Hepatocyte (in vitro differentiated cells): ENCODE results near the gene HHAT. TPM values are rescaled to one million over a fixed set of nuclear protein-coding genes. Genes with fewer than 3 reads are reported as not detected.

ENCODE experiments used
- DNase-seq: peaks from one replicate; pipeline ENCODE4 v3.0.0-alpha.2; 2016; ENCODE audit warnings: low spot score
- H2AFZ ChIP-seq: fragments of 200-600 bp; sonication (generic); 2 replicates; pipeline ENCODE4 v1.6.0; 2016; ENCODE audit warnings: antibody characterized with exemption, mild to moderate bottlenecking
- H3K27ac ChIP-seq: fragments of 200-600 bp; sonication (generic); 2 replicates; pipeline ENCODE4 v1.5.1; 2016; ENCODE audit warnings: mild to moderate bottlenecking
- H3K27me3 ChIP-seq: fragments of 200-600 bp; sonication (generic); 2 replicates; pipeline ENCODE4 v1.6.1; 2016
- H3K36me3 ChIP-seq: fragments of 200-600 bp; sonication (generic); replicated peaks from 2 replicates; pipeline ENCODE4 v1.5.1; 2016; ENCODE audit warnings: low read depth; ENCODE audit not compliant: insufficient read depth
- H3K4me1 ChIP-seq: fragments of 200-600 bp; sonication (generic); 2 replicates; pipeline ENCODE4 v1.5.1; 2016; ENCODE audit warnings: mild to moderate bottlenecking, moderate library complexity; ENCODE audit not compliant: insufficient read depth
- H3K4me2 ChIP-seq: fragments of 200-600 bp; sonication (generic); 2 replicates; pipeline ENCODE4 v1.6.0; 2016
- H3K4me3 ChIP-seq: fragments of 200-600 bp; sonication (generic); 2 replicates; pipeline ENCODE4 v1.5.1; 2016; ENCODE audit warnings: mild to moderate bottlenecking
- H3K79me2 ChIP-seq: fragments of 200-600 bp; sonication (generic); 2 replicates; pipeline ENCODE4 v1.6.0; 2017; ENCODE audit warnings: mild to moderate bottlenecking
- H3K9me2 ChIP-seq: fragments of 200-600 bp; sonication (generic); replicated peaks from 2 replicates; pipeline ENCODE4 v1.6.0; 2017; ENCODE audit warnings: mild to moderate bottlenecking; ENCODE audit not compliant: insufficient read depth
- H3K9me3 ChIP-seq: fragments of 200-600 bp; sonication (generic); 2 replicates; pipeline ENCODE4 v1.5.1; 2016; ENCODE audit warnings: low read depth, mild to moderate bottlenecking
- H4K20me1 ChIP-seq: fragments of 200-600 bp; sonication (generic); 2 replicates; pipeline ENCODE4 v1.6.0; 2016; ENCODE audit warnings: mild to moderate bottlenecking; ENCODE audit not compliant: insufficient read depth, poor library complexity, severe bottlenecking
- CTCF ChIP-seq: fragments of 200-600 bp; sonication (generic); IDR thresholded peaks from 2 replicates; pipeline ENCODE4 v1.5.1; 2016; ENCODE audit warnings: antibody characterized with exemption, mild to moderate bottlenecking; ENCODE audit not compliant: poor library complexity
- EZH2 ChIP-seq: fragments of 200-600 bp; sonication (generic); IDR thresholded peaks from 2 replicates; pipeline ENCODE4 v1.6.1; 2016; ENCODE audit warnings: antibody characterized with exemption, mild to moderate bottlenecking, borderline replicate concordance
- EZH2phosphoT487 ChIP-seq: fragments of 200-600 bp; sonication (generic); IDR thresholded peaks from one replicate; pipeline ENCODE4 v1.6.1; 2018; ENCODE audit warnings: antibody characterized with exemption, mild to moderate bottlenecking, low read depth, moderate library complexity; ENCODE audit not compliant: unreplicated experiment, severe bottlenecking
- WGBS: methylation state at CpG from one replicate; pipeline ENCODE4 v1.1.6; 2016; ENCODE audit warnings: low lambda C conversion rate; ENCODE audit errors: missing lambda C conversion rate; 5-methylcytosine and 5-hydroxymethylcytosine counted together
- polyA plus RNA-seq: library from polyadenylated mRNA; unstranded; fragments of >200 nt; fragmentation: Nextera tagmentation; extraction: Ambion mirVana; gene quantifications from 2 replicates; pipeline ENCODE4 v1.2.1, GENCODE V29; 2016
- total RNA-seq: library from RNA; depleted of rRNA; stranded (reverse); fragments of >200 nt; gene quantifications from 2 replicates; pipeline ENCODE4 v1.2.3, GENCODE V29; 2014

Gene HHAT
- total and polyA plus RNA-seq, 2 experiments from 2014 or later = 5.3 to 6.3 TPM

GRCh38 chr1:210523830-210524229 is 195.1 kb downstream of the HHAT start:
- Histone ChIP-seq H3K9me2 (no peaks in the 10 kb centered on the region), H3K27ac (no peak overlapping the region), H3K4me1 (no peaks in the 10 kb centered on the region), H3K4me2 (no peak overlapping the region), H2AFZ (no peak overlapping the region), H3K79me2 (no peaks in the 10 kb centered on the region), H3K9me3 (no peaks in the 10 kb centered on the region), H4K20me1 (no peaks in the 10 kb centered on the region), H3K27me3 (no peaks in the 10 kb centered on the region), H3K4me3 (no peak overlapping the region), H3K36me3 (no peaks in the 10 kb centered on the region)
- TF ChIP-seq EZH2phosphoT487 (no peak), CTCF (no peak), EZH2 (no peak)
- WGBS = 62% methylated on average over 4 of the region's 4 CpGs
- DNase-seq = no peak

DNA sequence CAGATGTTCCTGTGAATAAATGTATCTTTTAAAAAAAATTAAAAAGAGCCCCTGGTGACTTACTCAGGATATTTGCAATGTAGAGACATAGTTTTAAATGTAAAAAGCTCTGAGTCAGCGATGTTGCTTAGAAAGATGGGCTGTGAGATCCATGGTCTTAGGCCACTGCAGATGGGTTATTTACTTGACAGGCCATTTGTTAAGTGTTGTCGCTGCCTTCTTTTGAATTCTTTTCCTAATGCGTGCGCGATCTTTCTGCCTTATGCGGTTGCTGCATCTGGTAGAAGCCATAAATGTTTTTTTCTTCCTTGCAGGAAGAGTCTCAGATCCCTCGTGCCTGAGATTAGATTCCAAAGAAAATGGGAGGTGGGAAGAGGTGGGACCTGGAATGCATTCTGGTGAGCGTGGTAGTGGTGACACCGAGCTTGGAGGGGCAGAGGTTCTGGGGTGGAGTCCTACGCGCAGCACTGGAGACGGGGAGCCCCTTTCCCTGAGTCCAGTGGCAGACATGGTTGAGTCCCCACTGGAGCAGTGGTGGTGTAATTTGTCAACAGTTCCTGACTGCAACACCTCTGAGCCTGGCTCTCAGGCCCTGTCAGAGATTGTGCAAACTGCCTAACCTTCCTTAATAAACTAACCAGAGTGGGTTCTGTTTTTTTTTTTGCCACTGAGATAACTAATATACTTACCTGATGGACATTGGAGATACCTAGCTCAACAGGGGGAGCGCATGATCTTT is 197.2 kb downstream of the HHAT start:
- Histone ChIP-seq H3K36me3 (no peaks in the 10 kb centered on the region), H3K27ac (no peak overlapping the region), H3K9me2 (no peaks in the 10 kb centered on the region), H2AFZ (no peak overlapping the region), H3K4me1 (no peaks in the 10 kb centered on the region), H4K20me1 (no peaks in the 10 kb centered on the region), H3K9me3 (no peaks in the 10 kb centered on the region), H3K4me3 (no peak overlapping the region), H3K27me3 (no peaks in the 10 kb centered on the region), H3K4me2 (no peak overlapping the region), H3K79me2 (no peaks in the 10 kb centered on the region)
- DNase-seq = no peak
- 54% methylated on average over 13 of the region's 13 CpGs for WGBS
- TF ChIP-seq EZH2 = no peak
- TF ChIP-seq EZH2phosphoT487 = no peak
- TF ChIP-seq CTCF = no peak

GRCh38 chr1:210527091-210527490 is 198.4 kb downstream of the HHAT start:
- Histone ChIP-seq H4K20me1 (no peaks in the 10 kb centered on the region), H3K9me3 (no peaks in the 10 kb centered on the region), H3K4me3 (no peak overlapping the region), H3K4me2 (no peak overlapping the region), H3K79me2 (no peaks in the 10 kb centered on the region), H3K9me2 (no peaks in the 10 kb centered on the region), H2AFZ (no peak overlapping the region), H3K36me3 (no peaks in the 10 kb centered on the region), H3K4me1 (no peaks in the 10 kb centered on the region), H3K27me3 (no peaks in the 10 kb centered on the region), H3K27ac (no peak overlapping the region)
- TF ChIP-seq CTCF = no peak
- TF ChIP-seq EZH2phosphoT487 = no peak
- no peak for TF ChIP-seq EZH2
- 72% methylated on average over 3 of the region's 3 CpGs for WGBS
- no peak for DNase-seq
